HG03439 (cell line): ENCODE results near the gene TRAF3.

ENCODE experiments used
- ATAC-seq: cut with Tn5 transposase; IDR thresholded peaks from one replicate; pipeline ENCODE4 v1.9.1; 2021; ENCODE audit warnings: mild to moderate bottlenecking, moderate library complexity; ENCODE audit not compliant: unreplicated experiment

Gene TRAF3

GRCh38 chr14:102775855-102776760 is 1.1 kb upstream of the TRAF3 start:
- no peak for ATAC-seq

GRCh38 chr14:102777711-102778337 is 575 bp downstream of the TRAF3 start:
- ATAC-seq: peak; percentile 6

- no peak for ATAC-seq
Measured at GRCh38 chr14:102778338-102779083, 1.3 kb downstream of the TRAF3 start.

- ATAC-seq: no peak
Measured at GRCh38 chr14:102779084-102779462, 1.8 kb downstream of the TRAF3 start.

GRCh38 chr14:102779574-102780315 is 2.5 kb downstream of the TRAF3 start:
- no peak for ATAC-seq

GRCh38 chr14:102781063-102781462 is 3.8 kb downstream of the TRAF3 start:
- ATAC-seq: no peak

GRCh38 chr14:102782974-102783373 is 5.7 kb downstream of the TRAF3 start:
- ATAC-seq: no peak

GRCh38 chr14:102784892-102785594 is 7.8 kb downstream of the TRAF3 start:
- ATAC-seq: peak; percentile 37

- ATAC-seq: no peak
Measured at GRCh38 chr14:102785595-102785963, 8.3 kb downstream of the TRAF3 start.

GRCh38 chr14:102786768-102787167 is 9.5 kb downstream of the TRAF3 start:
- ATAC-seq: no peak

- ATAC-seq: no peak
Measured at GRCh38 chr14:102789349-102789748, 12.1 kb downstream of the TRAF3 start.

GRCh38 chr14:102793531-102794328 is 16.5 kb downstream of the TRAF3 start:
- ATAC-seq: no peak

- ATAC-seq: no peak
Measured at GRCh38 chr14:102795060-102795925, 18.0 kb downstream of the TRAF3 start.

GRCh38 chr14:102796661-102797190 is 19.5 kb downstream of the TRAF3 start:
- no peak for ATAC-seq

GRCh38 chr14:102798926-102799325 is 21.7 kb downstream of the TRAF3 start:
- ATAC-seq: no peak

GRCh38 chr14:102799684-102800562 is 22.7 kb downstream of the TRAF3 start:
- no peak for ATAC-seq

- no peak for ATAC-seq
Measured at GRCh38 chr14:102802834-102803523, 25.7 kb downstream of the TRAF3 start.
